Mesodermal cell (in vitro differentiated cells): ENCODE data around the gene EVA1B. TPM values are rescaled to one million over a fixed set of nuclear protein-coding genes. Genes with fewer than 3 reads are reported as not detected.

Experiments
- H3K27ac ChIP-seq: 2 replicates; pipeline ENCODE4 v1.7.0; 2013; ENCODE audit warnings: mild to moderate bottlenecking, low read depth, low read length, moderate library complexity; ENCODE audit not compliant: severe bottlenecking
- H3K36me3 ChIP-seq: 2 replicates; pipeline ENCODE4 v1.7.1; 2013; ENCODE audit warnings: mild to moderate bottlenecking, low read length, moderate library complexity; ENCODE audit not compliant: control insufficient read depth, insufficient read depth
- H3K4me1 ChIP-seq: one replicate; pipeline ENCODE4 v1.7.1; 2013; ENCODE audit warnings: mild to moderate bottlenecking, low read length; ENCODE audit not compliant: insufficient read depth, control insufficient read depth, poor library complexity, severe bottlenecking
- H3K4me3 ChIP-seq: 2 replicates; pipeline ENCODE4 v1.7.0; 2013; ENCODE audit warnings: low read length, control low read depth, mild to moderate bottlenecking; ENCODE audit not compliant: insufficient read depth, poor library complexity, severe bottlenecking; ENCODE audit errors: extremely low read depth
- H3K9me3 ChIP-seq: 2 replicates; pipeline ENCODE4 v1.7.1; 2013; ENCODE audit warnings: mild to moderate bottlenecking, low read length, moderate library complexity; ENCODE audit not compliant: control insufficient read depth
- WGBS, 2 experiments: methylation state at CpG; one replicate each; pipeline ENCODE4 v1.1.5; 2013; ENCODE audit warnings: missing lambda C conversion rate in 2 of 2; ENCODE audit not compliant: insufficient coverage in 2 of 2; 5-methylcytosine and 5-hydroxymethylcytosine counted together
- polyA plus RNA-seq, 2 experiments: library from polyadenylated mRNA; stranded (reverse); fragments of 50-300 nt; gene quantifications; one replicate each; pipeline ENCODE4 v1.2.3, GENCODE V29; 2013

Gene EVA1B
- 108 TPM for polyA plus RNA-seq (2013, experiment 1 of 2)
- 89.0 TPM for polyA plus RNA-seq (2013, experiment 2 of 2)

DNA sequence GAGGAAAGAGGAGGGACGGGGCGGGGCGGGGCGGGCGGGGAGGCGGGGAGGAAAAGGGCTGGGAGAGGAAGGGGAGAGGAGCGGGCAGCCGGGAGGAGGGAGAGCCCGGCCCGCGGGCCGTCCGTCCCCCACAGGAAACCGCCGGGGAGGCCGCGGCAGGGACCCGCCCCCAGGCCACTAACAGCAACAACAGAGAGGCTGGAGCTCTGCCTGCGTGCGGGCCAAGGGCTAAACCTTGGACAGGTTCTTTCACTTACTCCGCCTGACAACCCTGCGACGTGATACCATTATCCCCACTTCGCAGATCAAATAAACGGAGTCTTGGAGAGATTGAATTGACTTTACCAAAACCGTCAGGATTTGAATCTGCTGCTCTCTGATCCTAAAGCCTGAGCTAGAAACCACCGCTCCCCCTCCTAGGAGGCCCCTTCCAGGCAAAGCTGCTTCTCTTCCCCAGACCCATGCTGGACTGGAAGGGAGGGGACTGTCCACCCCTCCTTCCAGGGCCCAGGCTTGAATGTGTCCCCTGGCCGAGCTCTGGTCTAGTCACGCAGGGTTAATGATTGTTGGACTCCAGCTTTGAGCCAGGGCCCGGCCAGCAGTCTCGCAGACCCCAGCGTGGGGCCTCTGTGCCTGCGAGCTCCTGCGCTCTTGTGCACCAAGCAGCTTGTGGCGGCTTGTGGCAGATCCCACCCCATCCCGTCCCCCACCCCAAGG lies at the start of gene EVA1B:
Gene EVA1B, minus strand, starts transcription at position 10 of the 717 bp plus-strand sequence. CDS start 608 bp downstream, outside the sequence.
- peaks cover 41% of the 10 kb centered on the region for H3K4me1 ChIP-seq
- peak within 1 kb of the TSS; percentile 89 for H3K27ac ChIP-seq
- WGBS, 2 experiments, result 3 to 7% methylated on average over 20 to 26 of the region's 36 CpGs

GRCh38 chr1:36372617-36373016 lies 49.2 kb upstream of the EVA1B start:
- peaks cover 23% of the 10 kb centered on the region for H3K36me3 ChIP-seq
- no peaks in the 10 kb centered on the region for H3K9me3 ChIP-seq
- WGBS, 2 experiments, result 90% methylated on average over 1 of the region's 3 CpGs; no CpG with 5 or more reads in 1 of the 2 experiments
- no peak overlapping the region for H3K4me3 ChIP-seq
- H3K4me1 ChIP-seq, result peaks cover 51% of the 10 kb centered on the region
- peak overlapping the region; percentile 96 for H3K27ac ChIP-seq

More for the DNA sequence above, at the start of gene EVA1B:
- Histone ChIP-seq H3K36me3 (peaks cover 22% of the 10 kb centered on the region), H3K9me3 (no peaks in the 10 kb centered on the region), H3K4me3 (peak within 1 kb of the TSS; percentile 82)

- peaks cover 41% of the 10 kb centered on the region for H3K36me3 ChIP-seq
- no peak overlapping the region for H3K4me3 ChIP-seq
- peaks cover 40% of the 10 kb centered on the region for H3K4me1 ChIP-seq
- no peaks in the 10 kb centered on the region for H3K9me3 ChIP-seq
- WGBS, 2 experiments, result 34 to 53% methylated on average over 5 to 6 of the region's 7 CpGs
- H3K27ac ChIP-seq, result peak overlapping the region; percentile 36
These were observed 45.8 kb upstream of the EVA1B start for GRCh38 chr1:36369061-36369861.

- no peak overlapping the region for H3K4me3 ChIP-seq
- H3K9me3 ChIP-seq, result no peaks in the 10 kb centered on the region
- H3K36me3 ChIP-seq, result peaks cover 48% of the 10 kb centered on the region
- H3K4me1 ChIP-seq, result peaks cover 28% of the 10 kb centered on the region
- WGBS, 2 experiments, result 97 to 100% methylated on average over 2 to 3 of the region's 4 CpGs
- no peak overlapping the region for H3K27ac ChIP-seq
These were observed 44.4 kb upstream of the EVA1B start for GRCh38 chr1:36367798-36368197.

DNA sequence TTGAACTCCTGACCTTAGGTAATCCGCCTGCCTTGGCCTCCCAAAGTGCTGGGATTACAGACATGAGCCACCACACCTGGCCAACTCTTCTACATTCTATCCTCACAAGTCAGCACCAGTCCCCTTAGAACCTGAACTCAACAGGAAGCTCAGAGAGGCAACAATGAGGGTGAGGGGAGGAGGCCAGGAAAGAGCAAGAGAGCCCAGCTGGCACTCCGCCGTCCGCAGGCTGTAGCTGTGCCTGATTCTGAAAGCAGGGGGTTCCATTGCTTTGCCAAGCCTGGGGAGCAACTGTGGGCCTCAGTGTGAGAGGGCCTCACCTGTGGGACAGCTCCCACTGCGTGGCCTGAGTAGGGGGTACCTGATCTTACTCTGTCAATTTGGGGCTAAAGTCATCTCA lies 43.6 kb upstream of the EVA1B start:
- no peaks in the 10 kb centered on the region for H3K9me3 ChIP-seq
- H3K36me3 ChIP-seq, result peaks cover 55% of the 10 kb centered on the region
- 91% methylated on average over 4 of the region's 5 CpGs; no CpG with 5 or more reads in 1 of the 2 experiments for whole genome bisulfite sequencing, 2 experiments
- H3K27ac ChIP-seq, result no peak overlapping the region
- peaks cover 20% of the 10 kb centered on the region for H3K4me1 ChIP-seq
- H3K4me3 ChIP-seq, result no peak overlapping the region

- WGBS, 2 experiments, result 81 to 88% methylated on average over 13 to 16 of the region's 18 CpGs
- peaks cover 64% of the 10 kb centered on the region for H3K36me3 ChIP-seq
- H3K9me3 ChIP-seq, result no peaks in the 10 kb centered on the region
- no peak overlapping the region for H3K4me3 ChIP-seq
- peak overlapping the region; percentile 67 for H3K27ac ChIP-seq
- peaks cover 16% of the 10 kb centered on the region for H3K4me1 ChIP-seq
These were observed 42.7 kb upstream of the EVA1B start for GRCh38 chr1:36366091-36366661.

DNA sequence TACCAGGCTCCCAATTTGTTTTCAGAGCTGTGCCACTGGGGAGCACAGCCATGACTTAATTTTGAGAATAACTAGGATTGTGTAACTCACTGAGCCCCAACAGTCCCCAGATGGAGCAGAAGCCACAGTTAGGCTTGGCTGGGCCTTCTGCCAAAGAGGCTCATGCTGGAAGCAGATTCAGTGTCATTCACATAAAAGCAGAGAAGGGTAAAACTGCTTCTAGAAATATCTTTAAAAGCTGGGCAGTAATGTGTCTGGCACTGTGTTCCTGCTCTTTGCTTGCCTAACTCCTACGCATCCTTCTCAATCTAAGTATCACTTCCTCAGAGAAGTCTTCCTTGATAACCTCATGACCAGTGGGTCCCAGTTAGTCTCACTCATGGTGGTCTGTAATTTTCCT lies 41.9 kb upstream of the EVA1B start:
- Histone ChIP-seq H3K4me1 (peaks cover 16% of the 10 kb centered on the region), H3K36me3 (peaks cover 69% of the 10 kb centered on the region), H3K9me3 (no peaks in the 10 kb centered on the region), H3K4me3 (no peak overlapping the region), H3K27ac (no peak overlapping the region)
- WGBS, 2 experiments, result 83 to 86% methylated on average over 1 of the region's 1 CpG

GRCh38 chr1:36359911-36360550 lies 36.6 kb upstream of the EVA1B start:
- H3K27ac ChIP-seq, result no peak overlapping the region
- H3K4me3 ChIP-seq, result no peak overlapping the region
- peaks cover under 1% of the 10 kb centered on the region for H3K4me1 ChIP-seq
- WGBS, 2 experiments, result 87 to 99% methylated on average over 6 of the region's 6 CpGs
- peaks cover 77% of the 10 kb centered on the region for H3K36me3 ChIP-seq
- no peaks in the 10 kb centered on the region for H3K9me3 ChIP-seq

DNA sequence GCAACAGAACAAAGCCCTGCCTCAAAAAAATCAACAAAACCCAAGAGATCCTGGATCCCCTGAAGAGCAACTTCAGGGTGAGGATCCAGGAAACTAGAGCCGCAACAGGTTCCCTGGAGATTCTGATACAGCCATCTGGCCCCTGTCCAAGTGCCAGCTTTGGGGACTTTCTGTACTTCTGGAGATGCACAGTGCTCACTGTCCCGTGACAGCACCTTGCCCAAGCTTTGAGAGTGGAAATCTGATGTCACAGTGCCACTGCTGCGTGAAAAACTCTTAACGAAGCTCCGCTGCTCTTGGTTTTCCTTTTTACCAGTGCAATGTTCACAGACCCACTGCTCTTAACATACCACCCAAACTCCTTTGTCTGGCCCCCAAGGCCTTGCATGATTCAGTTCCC lies 35.9 kb upstream of the EVA1B start:
- Histone ChIP-seq H3K4me3 (no peak overlapping the region), H3K36me3 (peaks cover 81% of the 10 kb centered on the region), H3K4me1 (peaks cover 3% of the 10 kb centered on the region), H3K27ac (no peak overlapping the region), H3K9me3 (no peaks in the 10 kb centered on the region)
- 98 to 100% methylated on average over 5 of the region's 5 CpGs for WGBS, 2 experiments

GRCh38 chr1:36358514-36359084 lies 35.2 kb upstream of the EVA1B start:
- no peaks in the 10 kb centered on the region for H3K9me3 ChIP-seq
- peaks cover 84% of the 10 kb centered on the region for H3K36me3 ChIP-seq
- H3K4me1 ChIP-seq, result peaks cover 10% of the 10 kb centered on the region
- no peak overlapping the region for H3K4me3 ChIP-seq
- no peak overlapping the region for H3K27ac ChIP-seq
- WGBS, 2 experiments, result 94 to 95% methylated on average over 11 to 12 of the region's 13 CpGs
